ENCODE results near the gene BICDL2.

Gene BICDL2

GRCh38 chr16:2983706-2984136 lies 53.0 kb downstream of the BICDL2 start:
- peak; percentile 65 for DNase-seq (ENCODE audit: low spot score)

GRCh38 chr16:2982402-2982801 lies 54.3 kb downstream of the BICDL2 start:
- no peak for DNase-seq (ENCODE audit: low spot score)

GRCh38 chr16:2981899-2982250 lies 54.9 kb downstream of the BICDL2 start:
- no peak for DNase-seq (ENCODE audit: low spot score)

GRCh38 chr16:2981177-2981898 lies 55.4 kb downstream of the BICDL2 start:
- no peak for DNase-seq (ENCODE audit: low spot score)

GRCh38 chr16:2980227-2981176 lies 56.2 kb downstream of the BICDL2 start, which contains the start of gene PKMYT1:
TSS of gene PKMYT1 (minus strand) at chr16:2980446. CDS start at chr16:2979657, 789 bp downstream.
- DNase-seq (ENCODE audit: low spot score) = peak; percentile 90

- no peak for DNase-seq (ENCODE audit: low spot score)
These were observed 57.0 kb downstream of the BICDL2 start for GRCh38 chr16:2979669-2980226.

All from kidney capillary endothelial cell (primary cell).